PC-3 (cell line): ENCODE measurements around the gene F5. TPM values are rescaled to one million over a fixed set of nuclear protein-coding genes. Genes with fewer than 3 reads are reported as not detected.

Experiments used
- ATAC-seq: fragments of 200-7000 bp; cut with Tn5 transposase; 2 replicates; pipeline ENCODE4 v1.9.1; 2020; ENCODE audit warnings: mild to moderate bottlenecking, moderate library complexity
- BruUV-seq: library from RNA; stranded (reverse); fragments of 400-500 nt; replicated peaks from 2 replicates; lab custom pipeline; 2021; lab: Mats Ljungman, UMichigan
- CTCF ChIA-PET: fragments of 300-600 bp; sonication (Branson Sonifier 250); formaldehyde crosslinking; loops from one replicate; lab custom pipeline; 2022; ENCODE audit warnings: antibody characterized with exemption; lab: Charles Lee
- POLR2A ChIA-PET: fragments of 300-600 bp; sonication (Branson Sonifier 250); formaldehyde crosslinking; loops from one replicate; lab custom pipeline; 2022; ENCODE audit warnings: antibody characterized with exemption; ENCODE audit not compliant: unreplicated experiment; lab: Charles Lee
- DNase-seq: peaks from one replicate; pipeline ENCODE4 v3.0.0-alpha.2; 2015
- H2AFZ ChIP-seq: fragments of 300-600 bp; sonication (generic); 2 replicates; pipeline ENCODE4 v1.6.0; 2016; ENCODE audit warnings: antibody characterized with exemption, low read length
- H3F3A ChIP-seq: fragments of 300-600 bp; sonication (generic); one replicate; pipeline ENCODE4 v1.6.0; 2017; ENCODE audit warnings: antibody characterized with exemption, low read length, control low read depth, mild to moderate bottlenecking; ENCODE audit not compliant: unreplicated experiment
- H3K27ac ChIP-seq: fragments of 300-600 bp; sonication (generic); 2 replicates; pipeline ENCODE4 v1.5.1; 2016; ENCODE audit warnings: mild to moderate bottlenecking, low read length
- H3K27me3 ChIP-seq: fragments of 300-600 bp; sonication (generic); 2 replicates; pipeline ENCODE4 v1.6.1; 2016; ENCODE audit warnings: low read length, mixed read lengths
- H3K36me3 ChIP-seq: fragments of 300-600 bp; sonication (generic); 2 replicates; pipeline ENCODE4 v1.6.1; 2016; ENCODE audit warnings: low read depth, mixed run types, low read length, mixed read lengths
- H3K4me1 ChIP-seq: fragments of 300-600 bp; sonication (generic); 2 replicates; pipeline ENCODE4 v1.5.1; 2016; ENCODE audit warnings: low read length; ENCODE audit not compliant: insufficient read depth
- H3K4me2 ChIP-seq: fragments of 300-600 bp; sonication (generic); 2 replicates; pipeline ENCODE4 v1.6.0; 2016; ENCODE audit warnings: low read length
- H3K4me3 ChIP-seq: fragments of 300-600 bp; sonication (generic); 2 replicates; pipeline ENCODE4 v1.5.1; 2016; ENCODE audit warnings: mild to moderate bottlenecking, low read length, mixed read lengths
- H3K79me2 ChIP-seq: fragments of 300-600 bp; sonication (generic); 2 replicates; pipeline ENCODE4 v1.6.1; 2017; ENCODE audit warnings: low read length, mixed read lengths
- H3K9ac ChIP-seq: fragments of 300-600 bp; sonication (generic); 2 replicates; pipeline ENCODE4 v1.6.0; 2016; ENCODE audit warnings: mild to moderate bottlenecking, low read length
- H3K9me2 ChIP-seq: fragments of 300-600 bp; sonication (generic); replicated peaks from 2 replicates; pipeline ENCODE4 v1.6.1; 2016; ENCODE audit warnings: mixed run types, low read length, mixed read lengths
- H3K9me3 ChIP-seq: fragments of 300-600 bp; sonication (generic); 2 replicates; pipeline ENCODE4 v1.6.1; 2016; ENCODE audit warnings: low read length, mixed read lengths
- H4K20me1 ChIP-seq: fragments of 300-600 bp; sonication (generic); 2 replicates; pipeline ENCODE4 v1.6.1; 2016; ENCODE audit warnings: low read length, mixed read lengths
- EZH2 ChIP-seq: fragments of 300-600 bp; sonication (generic); IDR thresholded peaks from one replicate; pipeline ENCODE4 v1.6.1; 2017; ENCODE audit warnings: antibody characterized with exemption, mild to moderate bottlenecking, low read length; ENCODE audit not compliant: unreplicated experiment
- EZH2phosphoT487 ChIP-seq: fragments of 300-600 bp; sonication (generic); IDR thresholded peaks from 2 replicates; pipeline ENCODE4 v1.6.1; 2018; ENCODE audit warnings: mild to moderate bottlenecking, antibody characterized with exemption, low read length, borderline replicate concordance
- intact Hi-C: fragments of 100-400 bp; cut with micrococcal nuclease; formaldehyde crosslinking; loops from 2 replicates; pipeline ENCODE4 v1.9.0; 2023
- total RNA-seq: library from RNA; depleted of rRNA; stranded (reverse); fragments of >200 nt; gene quantifications from 2 replicates; pipeline ENCODE4 v1.2.3, GENCODE V29; 2014
- TF ChIP-seq, protein P1 (sequence below): fragments of 300-600 bp; sonication (generic); conservative IDR thresholded peaks from 2 replicates; pipeline ENCODE4 v1.5.1; 2017; ENCODE audit warnings: antibody characterized with exemption, low read depth, mild to moderate bottlenecking, low read length

F5 gene
- total RNA-seq, 1 experiment from 2014 or later: not detected

DNA sequence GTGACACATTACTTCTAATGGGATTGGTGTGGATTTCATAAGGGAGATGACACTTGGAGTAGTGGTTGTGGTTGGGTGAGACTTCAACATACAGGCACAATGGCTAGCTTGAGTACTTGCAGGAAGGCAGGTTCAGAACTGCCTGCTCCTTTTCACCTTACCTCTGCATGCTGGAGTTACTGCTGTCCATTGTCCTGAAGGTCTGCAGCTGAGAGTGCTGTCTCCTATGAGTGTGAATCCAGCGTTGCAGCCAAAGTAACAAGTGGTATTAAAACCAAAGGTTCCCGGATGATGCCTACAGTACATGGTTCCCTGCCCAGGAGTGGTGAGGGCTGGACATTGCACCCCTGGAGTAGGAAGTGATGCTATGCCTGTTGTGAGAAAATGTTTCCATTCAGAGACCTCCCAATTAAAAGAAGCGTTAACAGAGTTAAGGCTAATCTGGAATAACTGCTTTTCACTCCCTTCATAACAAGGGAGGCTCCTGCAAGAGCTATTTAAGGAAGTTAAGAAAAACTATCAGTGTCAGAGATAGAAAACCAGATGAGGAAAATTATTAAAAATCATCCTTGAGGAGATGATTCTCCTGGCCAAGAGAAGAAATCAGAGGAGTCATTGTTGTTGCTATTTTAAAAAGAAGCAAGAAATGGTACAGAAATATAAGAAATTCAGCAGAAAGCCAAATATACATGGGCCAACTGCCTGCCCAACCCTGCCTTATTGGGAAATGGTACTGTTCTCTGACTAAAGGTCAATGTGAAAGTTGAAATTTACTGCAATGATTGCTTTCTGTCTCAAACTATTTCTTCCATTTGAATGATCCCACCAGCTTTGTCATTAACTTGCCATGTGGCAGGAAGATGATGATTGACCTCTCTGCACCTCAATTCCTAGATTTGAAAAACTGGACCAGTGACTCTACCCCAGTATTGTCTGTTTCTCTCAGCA is 9.8 kb upstream of the F5 start:
- ChIA-PET CTCF (interaction anchor here (0.8 kb wide), 1 partner anchor 116 kb away, joined by 4 read pairs; no protein-coding TSS in a partner anchor), POLR2A (no interaction called here)
- no peaks in the 10 kb centered on the region for H4K20me1 ChIP-seq
- DNase-seq: peak; percentile 67
- no peak overlapping the region for H2AFZ ChIP-seq
- intact Hi-C loops: no loop called here
- no peaks in the 10 kb centered on the region for H3K36me3 ChIP-seq
- H3K9me3 ChIP-seq: no peaks in the 10 kb centered on the region
- H3K9me2 ChIP-seq: no peaks in the 10 kb centered on the region
- H3K4me3 ChIP-seq: no peak overlapping the region
- ATAC-seq: peak; percentile 73
- H3F3A ChIP-seq: no peaks in the 10 kb centered on the region
- no TSS peak for BruUV-seq
- H3K79me2 ChIP-seq: no peaks in the 10 kb centered on the region
- no peak overlapping the region for H3K4me2 ChIP-seq
- no peak overlapping the region for H3K27ac ChIP-seq
- no peak for TF ChIP-seq EZH2
- TF ChIP-seq, protein P1, sequence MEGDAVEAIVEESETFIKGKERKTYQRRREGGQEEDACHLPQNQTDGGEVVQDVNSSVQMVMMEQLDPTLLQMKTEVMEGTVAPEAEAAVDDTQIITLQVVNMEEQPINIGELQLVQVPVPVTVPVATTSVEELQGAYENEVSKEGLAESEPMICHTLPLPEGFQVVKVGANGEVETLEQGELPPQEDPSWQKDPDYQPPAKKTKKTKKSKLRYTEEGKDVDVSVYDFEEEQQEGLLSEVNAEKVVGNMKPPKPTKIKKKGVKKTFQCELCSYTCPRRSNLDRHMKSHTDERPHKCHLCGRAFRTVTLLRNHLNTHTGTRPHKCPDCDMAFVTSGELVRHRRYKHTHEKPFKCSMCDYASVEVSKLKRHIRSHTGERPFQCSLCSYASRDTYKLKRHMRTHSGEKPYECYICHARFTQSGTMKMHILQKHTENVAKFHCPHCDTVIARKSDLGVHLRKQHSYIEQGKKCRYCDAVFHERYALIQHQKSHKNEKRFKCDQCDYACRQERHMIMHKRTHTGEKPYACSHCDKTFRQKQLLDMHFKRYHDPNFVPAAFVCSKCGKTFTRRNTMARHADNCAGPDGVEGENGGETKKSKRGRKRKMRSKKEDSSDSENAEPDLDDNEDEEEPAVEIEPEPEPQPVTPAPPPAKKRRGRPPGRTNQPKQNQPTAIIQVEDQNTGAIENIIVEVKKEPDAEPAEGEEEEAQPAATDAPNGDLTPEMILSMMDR: no peak
- no peak for TF ChIP-seq EZH2phosphoT487
- H3K4me1 ChIP-seq: no peaks in the 10 kb centered on the region
- peaks cover 42% of the 10 kb centered on the region for H3K27me3 ChIP-seq
- H3K9ac ChIP-seq: no peak overlapping the region

DNA sequence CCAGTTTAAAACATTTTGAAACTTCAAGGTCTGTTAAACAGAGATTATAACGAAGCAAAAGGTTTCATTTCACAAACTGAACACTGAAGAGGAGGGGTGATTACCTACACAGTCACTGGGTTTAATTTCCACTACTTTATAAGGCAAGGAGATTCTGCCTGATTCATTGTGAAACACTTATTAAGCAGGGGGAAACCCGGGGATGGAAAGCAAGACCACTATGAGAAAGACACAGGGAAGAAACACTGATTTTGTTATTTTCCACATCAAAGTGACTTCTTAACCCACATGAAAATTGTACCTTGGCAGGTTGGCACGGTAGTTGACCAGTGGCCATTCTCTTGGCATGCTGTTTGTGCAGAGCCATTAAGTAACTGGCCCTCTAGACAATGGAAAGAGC is 8.1 kb upstream of the F5 start:
- TF ChIP-seq EZH2phosphoT487 (no peak), EZH2 (no peak)
- Histone ChIP-seq H2AFZ (no peak overlapping the region), H3F3A (no peaks in the 10 kb centered on the region), H4K20me1 (no peaks in the 10 kb centered on the region), H3K36me3 (no peaks in the 10 kb centered on the region), H3K9me2 (no peaks in the 10 kb centered on the region), H3K9me3 (no peaks in the 10 kb centered on the region), H3K4me3 (no peak overlapping the region), H3K4me2 (no peak overlapping the region), H3K79me2 (no peaks in the 10 kb centered on the region), H3K9ac (no peak overlapping the region), H3K4me1 (peaks cover 4% of the 10 kb centered on the region; the same call in 1 of the 2 replicates), H3K27ac (no peak overlapping the region), H3K27me3 (peaks cover 35% of the 10 kb centered on the region)
- DNase-seq (no peak), ATAC-seq (no peak)
- ChIA-PET POLR2A (no interaction called here), CTCF (no interaction called here)
- intact Hi-C loops: no loop called here
- no TSS peak for BruUV-seq

DNA sequence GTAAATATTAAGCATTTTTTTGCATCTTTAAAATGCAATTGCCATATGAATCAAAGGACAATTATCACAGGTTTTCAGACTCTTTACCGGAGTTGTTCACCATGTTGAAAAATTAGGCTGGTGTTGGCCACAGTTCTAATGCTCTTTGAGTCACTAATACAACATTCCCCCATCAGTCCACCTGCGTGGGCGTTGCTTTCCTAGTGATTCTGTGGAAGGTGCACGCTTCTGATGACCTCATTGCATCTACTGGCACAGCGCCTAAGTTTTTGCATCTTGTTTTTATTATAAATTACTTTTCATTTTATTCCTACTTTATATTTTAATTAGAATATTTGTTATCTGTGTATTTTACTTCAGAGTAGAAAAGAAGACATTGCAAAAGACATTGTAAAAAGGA is 4.7 kb upstream of the F5 start:
- Histone ChIP-seq H3K27me3 (peaks cover 19% of the 10 kb centered on the region; the same call in 1 of the 2 replicates), H3K4me2 (no peak overlapping the region), H3K27ac (no peak overlapping the region), H3F3A (no peaks in the 10 kb centered on the region), H3K36me3 (no peaks in the 10 kb centered on the region), H4K20me1 (no peaks in the 10 kb centered on the region), H3K9me2 (no peaks in the 10 kb centered on the region), H3K9me3 (no peaks in the 10 kb centered on the region), H3K4me3 (no peak overlapping the region), H3K79me2 (no peaks in the 10 kb centered on the region), H2AFZ (no peak overlapping the region), H3K9ac (no peak overlapping the region), H3K4me1 (peaks cover 19% of the 10 kb centered on the region)
- intact Hi-C loops: no loop called here
- DNase-seq (peak; percentile 40), ATAC-seq (no peak)
- TF ChIP-seq, protein P1: no peak
- TF ChIP-seq EZH2phosphoT487 (no peak), EZH2 (no peak)
- BruUV-seq: no TSS peak
- CTCF ChIA-PET: no interaction called here
- POLR2A ChIA-PET: no interaction called here
